Measurements from ENCODE around the gene NCMAP. TPM values are rescaled to one million over a fixed set of nuclear protein-coding genes. Genes with fewer than 3 reads are reported as not detected.

Gene NCMAP
- total RNA-seq, 1 experiment from 2014 or later, result not detected

DNA sequence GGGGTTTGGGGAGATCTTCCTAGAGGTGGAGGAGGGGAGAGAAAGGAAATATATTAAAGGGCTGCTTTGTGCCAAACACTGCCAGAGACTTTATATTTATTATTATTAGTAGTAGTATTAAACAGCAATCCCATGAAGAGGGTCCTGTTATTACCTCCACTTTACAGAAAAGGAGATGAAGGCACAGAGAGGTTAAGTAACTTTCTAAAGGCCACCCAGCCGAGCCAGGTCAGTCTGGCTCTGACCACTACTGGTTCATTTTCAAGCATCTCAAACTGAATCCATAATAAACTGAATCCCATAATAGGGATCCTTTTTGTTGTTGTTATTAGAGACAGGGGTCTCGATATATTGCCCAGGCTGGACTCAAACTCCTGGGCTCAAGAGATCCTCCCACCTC is 12.6 kb downstream of the NCMAP start:
- Histone ChIP-seq H3K4me1 (ENCODE audit: insufficient read depth, low read length, poor library complexity, severe bottlenecking) (peaks cover 3% of the 10 kb centered on the region), H3K27ac (ENCODE audit: low read depth, low read length, poor library complexity, severe bottlenecking) (no peak overlapping the region), H3K9me3 (ENCODE audit: low read depth, low read length, poor library complexity, severe bottlenecking) (no peaks in the 10 kb centered on the region), H3K4me3 (ENCODE audit: low read depth, low read length, poor library complexity, severe bottlenecking) (no peak overlapping the region), H3K27me3 (replicated peaks; ENCODE audit: insufficient read depth, low read depth, low read length, poor library complexity) (no peaks in the 10 kb centered on the region), H3K36me3 (ENCODE audit: insufficient read depth, low read length, poor library complexity, severe bottlenecking) (no peaks in the 10 kb centered on the region)
- TF ChIP-seq, protein P1, sequence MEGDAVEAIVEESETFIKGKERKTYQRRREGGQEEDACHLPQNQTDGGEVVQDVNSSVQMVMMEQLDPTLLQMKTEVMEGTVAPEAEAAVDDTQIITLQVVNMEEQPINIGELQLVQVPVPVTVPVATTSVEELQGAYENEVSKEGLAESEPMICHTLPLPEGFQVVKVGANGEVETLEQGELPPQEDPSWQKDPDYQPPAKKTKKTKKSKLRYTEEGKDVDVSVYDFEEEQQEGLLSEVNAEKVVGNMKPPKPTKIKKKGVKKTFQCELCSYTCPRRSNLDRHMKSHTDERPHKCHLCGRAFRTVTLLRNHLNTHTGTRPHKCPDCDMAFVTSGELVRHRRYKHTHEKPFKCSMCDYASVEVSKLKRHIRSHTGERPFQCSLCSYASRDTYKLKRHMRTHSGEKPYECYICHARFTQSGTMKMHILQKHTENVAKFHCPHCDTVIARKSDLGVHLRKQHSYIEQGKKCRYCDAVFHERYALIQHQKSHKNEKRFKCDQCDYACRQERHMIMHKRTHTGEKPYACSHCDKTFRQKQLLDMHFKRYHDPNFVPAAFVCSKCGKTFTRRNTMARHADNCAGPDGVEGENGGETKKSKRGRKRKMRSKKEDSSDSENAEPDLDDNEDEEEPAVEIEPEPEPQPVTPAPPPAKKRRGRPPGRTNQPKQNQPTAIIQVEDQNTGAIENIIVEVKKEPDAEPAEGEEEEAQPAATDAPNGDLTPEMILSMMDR (conservative IDR thresholded peaks at IDR 0.05; ENCODE audit: low read depth, low read length), result no peak
- no peak for TF ChIP-seq EZH2 (IDR thresholded peaks at IDR 0.05; ENCODE audit: borderline replicate concordance, low read depth, low read length, poor library complexity, severe bottlenecking)
- DNase-seq (ENCODE audit: low spot score), result no peak
- no TSS peak for BruUV-seq (replicated peaks)
- intact Hi-C loops (cut with micrococcal nuclease; ENCODE audit: unreplicated experiment), result no loop called here
- POLR2A ChIA-PET (ENCODE audit: low non-redundant PET), result no interaction called here
- CTCF ChIA-PET, result no interaction called here

DNA sequence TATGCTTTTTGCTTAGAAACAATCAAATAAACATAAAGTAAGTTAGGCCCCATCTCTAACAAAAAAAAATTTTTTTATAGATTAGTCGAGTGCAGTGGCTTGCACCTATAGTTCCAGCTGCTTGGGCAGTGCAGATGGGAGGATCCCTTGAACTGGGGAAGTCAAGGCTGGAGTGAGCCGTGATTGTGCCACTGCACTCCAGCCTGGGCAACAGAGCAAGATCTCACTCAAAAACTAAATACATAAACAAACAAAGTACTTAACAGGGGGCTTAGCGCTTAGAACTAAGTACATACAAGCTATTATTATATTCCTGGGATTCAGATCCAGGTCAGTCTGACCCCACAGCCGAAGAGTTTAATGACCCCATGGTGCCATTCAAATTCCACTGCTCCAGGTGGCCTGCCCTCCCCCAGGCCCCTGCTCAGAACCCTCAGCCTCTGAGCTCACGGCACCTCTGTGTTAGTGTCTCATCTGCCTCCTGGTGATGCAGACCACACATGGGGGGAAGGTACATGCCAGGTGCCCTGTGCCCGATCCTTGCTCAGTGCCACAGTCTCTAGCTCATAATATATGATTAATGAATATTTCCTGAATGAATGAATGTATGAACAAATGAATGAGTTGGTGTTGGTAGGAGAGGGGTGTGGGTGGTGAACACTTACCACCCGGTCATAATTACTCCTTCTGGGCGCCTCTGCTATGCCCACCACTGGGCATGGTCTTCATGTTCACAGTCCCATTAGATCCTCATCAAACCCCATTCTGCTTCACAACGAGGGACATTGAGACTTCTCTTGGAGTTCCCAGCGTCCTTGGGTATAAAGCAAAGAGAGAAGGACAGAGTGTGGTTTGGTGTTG is 14.6 kb downstream of the NCMAP start:
- intact Hi-C loops (cut with micrococcal nuclease; ENCODE audit: unreplicated experiment), result no loop called here
- no TSS peak for BruUV-seq (replicated peaks)
- peaks cover 3% of the 10 kb centered on the region for H3K4me1 ChIP-seq (ENCODE audit: insufficient read depth, low read length, poor library complexity, severe bottlenecking)
- no peaks in the 10 kb centered on the region for H3K9me3 ChIP-seq (ENCODE audit: low read depth, low read length, poor library complexity, severe bottlenecking)
- CTCF ChIA-PET, result no interaction called here
- DNase-seq (ENCODE audit: low spot score), result no peak
- POLR2A ChIA-PET (ENCODE audit: low non-redundant PET), result interaction anchor here (0.9 kb wide), 1 partner anchor 9 kb away, joined by 5 read pairs; no protein-coding TSS in a partner anchor
- TF ChIP-seq EZH2 (IDR thresholded peaks at IDR 0.05; ENCODE audit: borderline replicate concordance, low read depth, low read length, poor library complexity, severe bottlenecking), result no peak
- TF ChIP-seq, protein P1 (conservative IDR thresholded peaks at IDR 0.05; ENCODE audit: low read depth, low read length), result no peak
- no peak overlapping the region for H3K27ac ChIP-seq (ENCODE audit: low read depth, low read length, poor library complexity, severe bottlenecking)
- no peaks in the 10 kb centered on the region for H3K36me3 ChIP-seq (ENCODE audit: insufficient read depth, low read length, poor library complexity, severe bottlenecking)
- H3K4me3 ChIP-seq (ENCODE audit: low read depth, low read length, poor library complexity, severe bottlenecking), result no peak overlapping the region
- no peaks in the 10 kb centered on the region for H3K27me3 ChIP-seq (replicated peaks; ENCODE audit: insufficient read depth, low read depth, low read length, poor library complexity)

GRCh38 chr1:24572301-24572700 is 16.4 kb downstream of the NCMAP start:
- Histone ChIP-seq H3K27me3 (replicated peaks; ENCODE audit: insufficient read depth, low read depth, low read length, poor library complexity) (no peaks in the 10 kb centered on the region), H3K9me3 (ENCODE audit: low read depth, low read length, poor library complexity, severe bottlenecking) (no peaks in the 10 kb centered on the region), H3K27ac (ENCODE audit: low read depth, low read length, poor library complexity, severe bottlenecking) (no peak overlapping the region), H3K4me1 (ENCODE audit: insufficient read depth, low read length, poor library complexity, severe bottlenecking) (no peaks in the 10 kb centered on the region), H3K36me3 (ENCODE audit: insufficient read depth, low read length, poor library complexity, severe bottlenecking) (no peaks in the 10 kb centered on the region), H3K4me3 (ENCODE audit: low read depth, low read length, poor library complexity, severe bottlenecking) (no peak overlapping the region)
- DNase-seq (ENCODE audit: low spot score), result no peak
- TF ChIP-seq EZH2 (IDR thresholded peaks at IDR 0.05; ENCODE audit: borderline replicate concordance, low read depth, low read length, poor library complexity, severe bottlenecking), result no peak
- TF ChIP-seq, protein P1 (conservative IDR thresholded peaks at IDR 0.05; ENCODE audit: low read depth, low read length), result no peak
- POLR2A ChIA-PET (ENCODE audit: low non-redundant PET), result no interaction called here
- intact Hi-C loops (cut with micrococcal nuclease; ENCODE audit: unreplicated experiment), result no loop called here
- CTCF ChIA-PET, result no interaction called here
- no TSS peak for BruUV-seq (replicated peaks)
